HFF-Myc (cell line): Measurements from ENCODE around the gene TMEM131.

Source experiments
- DNase-seq: peaks from one replicate; pipeline ENCODE4 v3.0.0-alpha.2; 2011; ENCODE audit warnings: low read depth; ENCODE audit errors: extremely low read depth
- H3K4me3 ChIP-seq: replicated peaks from 2 replicates; pipeline ENCODE4 v1.5.1; 2011; ENCODE audit warnings: low read depth, mild to moderate bottlenecking, control low read depth, low read length
- CTCF ChIP-seq: IDR thresholded peaks from 2 replicates; pipeline ENCODE4 v1.5.1; 2012; ENCODE audit warnings: mild to moderate bottlenecking, low read depth, low read length, control low read depth; ENCODE audit errors: missing control alignments

TMEM131 gene

GRCh38 chr2:97932975-97933662 lies 62.6 kb downstream of the TMEM131 start:
- no peak overlapping the region for H3K4me3 ChIP-seq
- no peak for DNase-seq
- no peak for TF ChIP-seq CTCF

GRCh38 chr2:97931858-97932225 lies 63.9 kb downstream of the TMEM131 start:
- H3K4me3 ChIP-seq: no peak overlapping the region
- DNase-seq: no peak
- TF ChIP-seq CTCF: no peak

- no peak overlapping the region for H3K4me3 ChIP-seq
- no peak for TF ChIP-seq CTCF
- DNase-seq: no peak
Measured at GRCh38 chr2:97931118-97931857, 64.5 kb downstream of the TMEM131 start.

GRCh38 chr2:97928591-97928990 lies 67.2 kb downstream of the TMEM131 start:
- no peak for TF ChIP-seq CTCF
- no peak overlapping the region for H3K4me3 ChIP-seq
- no peak for DNase-seq

- TF ChIP-seq CTCF: no peak
- no peak for DNase-seq
- H3K4me3 ChIP-seq: no peak overlapping the region
Measured at GRCh38 chr2:97926946-97927345, 68.8 kb downstream of the TMEM131 start.

GRCh38 chr2:97924194-97924593 lies 71.6 kb downstream of the TMEM131 start:
- TF ChIP-seq CTCF: no peak
- no peak for DNase-seq
- no peak overlapping the region for H3K4me3 ChIP-seq
